Vagina (tissue), 2 donors: Measurements from ENCODE around the gene BMF.

ENCODE experiments used
- POLR2A ChIP-seq, 2 donors: fragments of 450-650 bp; IDR thresholded peaks; one replicate each; pipeline ENCODE4 v1.6.1; 2017; ENCODE audit warnings: antibody characterized with exemption in 2 of 2, mild to moderate bottlenecking in 2 of 2, moderate library complexity in 2 of 2
- POLR2AphosphoS5 ChIP-seq, 2 donors: sonication (generic); formaldehyde crosslinking; IDR thresholded peaks; one replicate each; pipeline ENCODE4 v1.9.0; 2017; ENCODE audit warnings: antibody characterized with exemption in 2 of 2, mild to moderate bottlenecking in 2 of 2, low read depth in 1 of 2; ENCODE audit not compliant: insufficient read depth in 1 of 2
- TF ChIP-seq, protein P1 (sequence below), 3 experiments: fragments of 450-650 bp in 2 of 3; fragments of 200-600 bp in 1 of 3; sonication (generic) in 1 of 3; IDR thresholded peaks; one replicate each; pipeline ENCODE4 v1.5.1; 2017 to 2019; ENCODE audit warnings: antibody characterized with exemption in 3 of 3, mild to moderate bottlenecking in 2 of 3, moderate library complexity in 2 of 3

DNA sequence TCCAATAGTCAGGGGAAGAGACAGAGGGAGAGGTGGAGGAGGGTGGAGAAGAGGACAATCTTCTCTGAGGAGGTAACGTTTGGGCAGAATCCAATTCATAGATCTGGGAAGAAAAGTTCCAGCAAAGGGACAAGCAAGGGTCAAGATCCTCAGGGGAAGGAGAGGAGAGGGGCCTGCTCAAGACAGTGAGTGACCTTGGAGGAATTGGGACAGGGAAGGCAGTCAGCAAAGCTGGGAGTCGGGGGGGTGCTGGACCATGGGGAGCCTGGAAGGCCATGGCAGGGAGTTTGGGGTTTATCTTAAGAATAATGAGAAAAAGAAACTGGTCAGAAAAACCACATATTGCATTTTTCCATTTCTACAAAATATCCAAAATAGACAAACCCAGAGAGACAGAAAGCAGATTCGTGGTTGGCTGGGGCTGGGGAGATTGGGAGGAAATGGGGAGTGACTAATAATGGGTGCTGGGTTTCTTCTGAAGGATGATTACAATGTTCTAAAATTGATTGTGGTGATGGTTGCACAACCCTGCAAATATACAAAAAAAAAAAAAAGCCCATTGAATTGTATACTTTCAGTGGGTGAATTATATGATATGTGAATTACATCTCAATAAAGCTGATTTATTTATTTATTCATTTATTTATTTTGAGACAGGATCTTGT, 50.1 kb downstream of the BMF start:
- no peak for TF ChIP-seq POLR2AphosphoS5 (IDR thresholded peaks at IDR 0.05; ENCODE audit: insufficient read depth in 1 of 2, low read depth in 1 of 2)
- TF ChIP-seq, protein P1, sequence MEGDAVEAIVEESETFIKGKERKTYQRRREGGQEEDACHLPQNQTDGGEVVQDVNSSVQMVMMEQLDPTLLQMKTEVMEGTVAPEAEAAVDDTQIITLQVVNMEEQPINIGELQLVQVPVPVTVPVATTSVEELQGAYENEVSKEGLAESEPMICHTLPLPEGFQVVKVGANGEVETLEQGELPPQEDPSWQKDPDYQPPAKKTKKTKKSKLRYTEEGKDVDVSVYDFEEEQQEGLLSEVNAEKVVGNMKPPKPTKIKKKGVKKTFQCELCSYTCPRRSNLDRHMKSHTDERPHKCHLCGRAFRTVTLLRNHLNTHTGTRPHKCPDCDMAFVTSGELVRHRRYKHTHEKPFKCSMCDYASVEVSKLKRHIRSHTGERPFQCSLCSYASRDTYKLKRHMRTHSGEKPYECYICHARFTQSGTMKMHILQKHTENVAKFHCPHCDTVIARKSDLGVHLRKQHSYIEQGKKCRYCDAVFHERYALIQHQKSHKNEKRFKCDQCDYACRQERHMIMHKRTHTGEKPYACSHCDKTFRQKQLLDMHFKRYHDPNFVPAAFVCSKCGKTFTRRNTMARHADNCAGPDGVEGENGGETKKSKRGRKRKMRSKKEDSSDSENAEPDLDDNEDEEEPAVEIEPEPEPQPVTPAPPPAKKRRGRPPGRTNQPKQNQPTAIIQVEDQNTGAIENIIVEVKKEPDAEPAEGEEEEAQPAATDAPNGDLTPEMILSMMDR (IDR thresholded peaks at IDR 0.05) = no peak
- TF ChIP-seq POLR2A (IDR thresholded peaks at IDR 0.05) = no peak
